ENCODE measurements around the gene DNAH2. TPM values are rescaled to one million over a fixed set of nuclear protein-coding genes. Genes with fewer than 3 reads are reported as not detected.

Gene DNAH2
- total RNA-seq, 1 donor, result under 0.01 TPM

DNA sequence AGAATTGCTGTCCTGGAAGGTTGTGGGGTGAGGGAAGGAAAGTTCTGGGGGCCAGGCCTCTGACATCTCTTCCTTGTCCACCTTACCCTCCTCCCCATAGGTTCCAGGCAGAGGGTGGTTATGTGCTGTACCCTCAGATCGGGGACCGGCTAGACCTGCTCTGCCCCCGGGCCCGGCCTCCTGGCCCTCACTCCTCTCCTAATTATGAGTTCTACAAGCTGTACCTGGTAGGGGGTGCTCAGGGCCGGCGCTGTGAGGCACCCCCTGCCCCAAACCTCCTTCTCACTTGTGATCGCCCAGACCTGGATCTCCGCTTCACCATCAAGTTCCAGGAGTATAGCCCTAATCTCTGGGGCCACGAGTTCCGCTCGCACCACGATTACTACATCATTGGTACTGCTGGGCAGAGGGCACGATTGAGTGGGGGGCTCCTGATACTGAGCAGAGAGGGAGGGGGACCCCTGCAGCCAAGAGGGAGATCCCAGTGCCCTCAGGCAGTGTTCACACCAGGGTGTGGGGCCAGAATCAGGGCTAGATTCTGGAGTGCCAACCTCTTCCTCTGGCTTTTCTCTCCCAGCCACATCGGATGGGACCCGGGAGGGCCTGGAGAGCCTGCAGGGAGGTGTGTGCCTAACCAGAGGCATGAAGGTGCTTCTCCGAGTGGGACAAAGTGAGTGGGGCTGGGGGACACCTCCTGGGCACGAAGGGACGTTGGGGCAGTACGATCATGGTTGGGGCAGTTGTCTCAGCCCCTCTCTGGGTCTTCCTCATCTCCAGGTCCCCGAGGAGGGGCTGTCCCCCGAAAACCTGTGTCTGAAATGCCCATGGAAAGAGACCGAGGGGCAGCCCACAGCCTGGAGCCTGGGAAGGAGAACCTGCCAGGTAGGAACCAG lies 9.4 kb upstream of the DNAH2 start:
- Histone ChIP-seq H3K27me3 (ENCODE audit: insufficient read depth, low read length) (peaks cover 57% of the 10 kb centered on the region), H3K4me1 (ENCODE audit: insufficient read depth, low read length) (peaks cover 11% of the 10 kb centered on the region), H3K36me3 (ENCODE audit: insufficient read depth, low read length) (no peaks in the 10 kb centered on the region), H3K4me2 (ENCODE audit: insufficient read depth, low read length) (no peak overlapping the region), H3K27ac (ENCODE audit: low read depth, low read length) (no peak overlapping the region), H2AFZ (ENCODE audit: low read length) (no peak overlapping the region), H3K79me2 (ENCODE audit: insufficient read depth, low read length) (no peaks in the 10 kb centered on the region), H3K4me3 (ENCODE audit: insufficient read depth, low read length) (no peak overlapping the region), H3K9me3 (ENCODE audit: low read depth, low read length) (no peaks in the 10 kb centered on the region), H4K20me1 (ENCODE audit: insufficient read depth, low read length) (no peaks in the 10 kb centered on the region)
- TF ChIP-seq, protein P1, sequence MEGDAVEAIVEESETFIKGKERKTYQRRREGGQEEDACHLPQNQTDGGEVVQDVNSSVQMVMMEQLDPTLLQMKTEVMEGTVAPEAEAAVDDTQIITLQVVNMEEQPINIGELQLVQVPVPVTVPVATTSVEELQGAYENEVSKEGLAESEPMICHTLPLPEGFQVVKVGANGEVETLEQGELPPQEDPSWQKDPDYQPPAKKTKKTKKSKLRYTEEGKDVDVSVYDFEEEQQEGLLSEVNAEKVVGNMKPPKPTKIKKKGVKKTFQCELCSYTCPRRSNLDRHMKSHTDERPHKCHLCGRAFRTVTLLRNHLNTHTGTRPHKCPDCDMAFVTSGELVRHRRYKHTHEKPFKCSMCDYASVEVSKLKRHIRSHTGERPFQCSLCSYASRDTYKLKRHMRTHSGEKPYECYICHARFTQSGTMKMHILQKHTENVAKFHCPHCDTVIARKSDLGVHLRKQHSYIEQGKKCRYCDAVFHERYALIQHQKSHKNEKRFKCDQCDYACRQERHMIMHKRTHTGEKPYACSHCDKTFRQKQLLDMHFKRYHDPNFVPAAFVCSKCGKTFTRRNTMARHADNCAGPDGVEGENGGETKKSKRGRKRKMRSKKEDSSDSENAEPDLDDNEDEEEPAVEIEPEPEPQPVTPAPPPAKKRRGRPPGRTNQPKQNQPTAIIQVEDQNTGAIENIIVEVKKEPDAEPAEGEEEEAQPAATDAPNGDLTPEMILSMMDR (IDR thresholded peaks at IDR 0.05; ENCODE audit: extremely low read depth, low read depth, low read length), result no peak
- DNase-seq (ENCODE audit: insufficient read length, low spot score, missing footprints), result no peak

GRCh38 chr17:7709031-7709430 lies 8.5 kb upstream of the DNAH2 start:
- Histone ChIP-seq H3K4me2 (ENCODE audit: insufficient read depth, low read length) (no peak overlapping the region), H3K4me1 (ENCODE audit: insufficient read depth, low read length) (peaks cover 8% of the 10 kb centered on the region), H3K27me3 (ENCODE audit: insufficient read depth, low read length) (peaks cover 61% of the 10 kb centered on the region), H3K36me3 (ENCODE audit: insufficient read depth, low read length) (no peaks in the 10 kb centered on the region), H3K4me3 (ENCODE audit: insufficient read depth, low read length) (no peak overlapping the region), H4K20me1 (ENCODE audit: insufficient read depth, low read length) (no peaks in the 10 kb centered on the region), H3K9me3 (ENCODE audit: low read depth, low read length) (no peaks in the 10 kb centered on the region), H2AFZ (ENCODE audit: low read length) (no peak overlapping the region), H3K27ac (ENCODE audit: low read depth, low read length) (no peak overlapping the region), H3K79me2 (ENCODE audit: insufficient read depth, low read length) (no peaks in the 10 kb centered on the region)
- DNase-seq (ENCODE audit: insufficient read length, low spot score, missing footprints), result no peak
- TF ChIP-seq, protein P1 (IDR thresholded peaks at IDR 0.05; ENCODE audit: extremely low read depth, low read depth, low read length), result no peak

DNA sequence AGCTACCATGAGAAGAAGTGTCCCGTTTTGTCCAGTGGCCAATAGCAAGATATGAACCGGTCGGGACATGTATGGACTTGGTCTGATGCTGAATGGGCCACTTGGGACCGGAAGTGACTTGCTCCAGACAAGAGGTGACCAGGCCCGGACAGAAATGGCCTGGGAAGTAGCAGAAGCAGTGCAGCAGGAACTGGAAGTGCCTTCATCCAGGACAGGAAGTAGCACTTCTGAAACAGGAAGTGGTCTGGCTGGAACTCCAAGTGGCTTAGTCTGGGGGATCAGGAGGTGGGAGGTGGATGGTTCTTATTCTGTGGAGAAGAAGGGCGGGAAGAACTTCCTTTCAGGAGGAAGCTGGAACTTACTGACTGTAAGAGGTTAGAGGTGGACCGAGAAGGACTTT lies 7.2 kb upstream of the DNAH2 start:
- Histone ChIP-seq H3K4me1 (ENCODE audit: insufficient read depth, low read length) (no peaks in the 10 kb centered on the region), H3K27ac (ENCODE audit: low read depth, low read length) (no peak overlapping the region), H2AFZ (ENCODE audit: low read length) (peak overlapping the region; percentile 35), H3K79me2 (ENCODE audit: insufficient read depth, low read length) (no peaks in the 10 kb centered on the region), H3K36me3 (ENCODE audit: insufficient read depth, low read length) (no peaks in the 10 kb centered on the region), H3K4me3 (ENCODE audit: insufficient read depth, low read length) (no peak overlapping the region), H3K9me3 (ENCODE audit: low read depth, low read length) (no peaks in the 10 kb centered on the region), H3K4me2 (ENCODE audit: insufficient read depth, low read length) (no peak overlapping the region), H3K27me3 (ENCODE audit: insufficient read depth, low read length) (peaks cover 54% of the 10 kb centered on the region), H4K20me1 (ENCODE audit: insufficient read depth, low read length) (no peaks in the 10 kb centered on the region)
- TF ChIP-seq, protein P1 (IDR thresholded peaks at IDR 0.05; ENCODE audit: extremely low read depth, low read depth, low read length), result no peak
- DNase-seq (ENCODE audit: insufficient read length, low spot score, missing footprints), result peak; percentile 39

DNA sequence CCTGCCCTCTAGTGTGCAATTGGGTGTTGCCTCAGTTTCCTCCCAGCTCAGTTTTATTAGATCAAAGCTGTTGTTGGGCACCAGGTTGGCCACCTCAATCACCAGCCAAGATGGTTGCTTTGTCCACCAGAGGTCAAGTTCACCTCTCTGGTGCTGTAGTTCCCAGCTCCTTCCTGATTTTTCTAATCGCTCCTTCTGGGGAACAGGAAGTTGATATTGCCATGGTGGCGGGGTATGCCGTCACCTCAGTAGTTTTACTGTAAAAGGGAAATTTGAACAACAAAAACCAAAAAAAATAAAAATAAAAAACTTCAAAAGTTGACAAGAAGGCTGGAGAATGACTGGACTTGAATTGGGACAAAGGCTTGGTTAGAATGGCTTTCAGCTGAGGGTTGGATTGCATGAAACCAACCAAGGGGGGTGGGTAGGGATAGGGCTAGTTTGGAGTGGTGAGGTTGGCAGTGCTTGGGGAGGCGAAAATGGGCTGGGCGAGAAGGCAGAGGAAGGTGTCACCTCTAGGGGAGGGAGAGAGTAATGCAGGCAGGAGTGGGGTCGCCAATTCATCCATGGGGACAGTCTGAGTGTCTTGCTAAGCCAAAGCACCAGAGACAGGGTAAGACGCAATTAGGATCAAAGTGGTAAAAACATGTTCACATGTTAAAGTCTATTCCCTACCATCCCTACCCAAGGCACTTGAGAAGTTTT lies 6.3 kb upstream of the DNAH2 start:
- no peaks in the 10 kb centered on the region for H4K20me1 ChIP-seq (ENCODE audit: insufficient read depth, low read length)
- H3K4me2 ChIP-seq (ENCODE audit: insufficient read depth, low read length), result no peak overlapping the region
- H3K9me3 ChIP-seq (ENCODE audit: low read depth, low read length), result no peaks in the 10 kb centered on the region
- no peak overlapping the region for H3K4me3 ChIP-seq (ENCODE audit: insufficient read depth, low read length)
- peak; percentile 51 for DNase-seq (ENCODE audit: insufficient read length, low spot score, missing footprints)
- peaks cover 1% of the 10 kb centered on the region for H3K4me1 ChIP-seq (ENCODE audit: insufficient read depth, low read length)
- TF ChIP-seq, protein P1 (IDR thresholded peaks at IDR 0.05; ENCODE audit: extremely low read depth, low read depth, low read length), result no peak
- H3K27me3 ChIP-seq (ENCODE audit: insufficient read depth, low read length), result peaks cover 53% of the 10 kb centered on the region
- no peak overlapping the region for H3K27ac ChIP-seq (ENCODE audit: low read depth, low read length)
- no peaks in the 10 kb centered on the region for H3K79me2 ChIP-seq (ENCODE audit: insufficient read depth, low read length)
- no peaks in the 10 kb centered on the region for H3K36me3 ChIP-seq (ENCODE audit: insufficient read depth, low read length)
- no peak overlapping the region for H2AFZ ChIP-seq (ENCODE audit: low read length)

Data from osteoblast (primary cell).